C4-2B (cell line): Measurements from ENCODE around the gene PON3.

Experiments used
- CTCF ChIP-seq: fragments of 450-650 bp; conservative IDR thresholded peaks from 2 replicates; pipeline ENCODE4 v1.5.1; 2017; ENCODE audit warnings: mild to moderate bottlenecking
- ZFX ChIP-seq: fragments of 450-650 bp; IDR thresholded peaks from 2 replicates; pipeline ENCODE4 v1.6.1; 2017

DNA sequence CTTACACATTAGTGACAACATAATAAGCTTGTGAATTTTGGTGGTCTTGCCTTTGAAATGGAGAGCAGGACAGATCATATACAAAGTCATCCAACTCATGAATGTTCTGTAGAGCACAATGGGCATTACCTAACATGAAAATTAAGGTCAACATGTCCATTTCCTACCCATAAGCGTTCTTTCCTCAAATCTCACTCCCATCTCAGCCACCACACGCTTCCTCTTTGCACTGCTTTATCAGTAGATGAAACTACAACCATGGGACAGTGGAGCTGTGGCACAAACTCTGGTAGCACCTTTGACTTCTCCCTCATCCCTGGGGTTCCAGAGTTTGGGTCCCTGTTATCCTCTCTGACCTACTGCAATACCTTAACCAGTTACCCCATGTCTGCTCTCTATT lies 36.4 kb upstream of the PON3 start:
- no peak for TF ChIP-seq CTCF
- no peak for TF ChIP-seq ZFX
